ENCODE results near the gene RPUSD4.

GRCh38 chr11:126175393-126175792 lies 36.1 kb downstream of the RPUSD4 start:
- TF ChIP-seq, protein P1, sequence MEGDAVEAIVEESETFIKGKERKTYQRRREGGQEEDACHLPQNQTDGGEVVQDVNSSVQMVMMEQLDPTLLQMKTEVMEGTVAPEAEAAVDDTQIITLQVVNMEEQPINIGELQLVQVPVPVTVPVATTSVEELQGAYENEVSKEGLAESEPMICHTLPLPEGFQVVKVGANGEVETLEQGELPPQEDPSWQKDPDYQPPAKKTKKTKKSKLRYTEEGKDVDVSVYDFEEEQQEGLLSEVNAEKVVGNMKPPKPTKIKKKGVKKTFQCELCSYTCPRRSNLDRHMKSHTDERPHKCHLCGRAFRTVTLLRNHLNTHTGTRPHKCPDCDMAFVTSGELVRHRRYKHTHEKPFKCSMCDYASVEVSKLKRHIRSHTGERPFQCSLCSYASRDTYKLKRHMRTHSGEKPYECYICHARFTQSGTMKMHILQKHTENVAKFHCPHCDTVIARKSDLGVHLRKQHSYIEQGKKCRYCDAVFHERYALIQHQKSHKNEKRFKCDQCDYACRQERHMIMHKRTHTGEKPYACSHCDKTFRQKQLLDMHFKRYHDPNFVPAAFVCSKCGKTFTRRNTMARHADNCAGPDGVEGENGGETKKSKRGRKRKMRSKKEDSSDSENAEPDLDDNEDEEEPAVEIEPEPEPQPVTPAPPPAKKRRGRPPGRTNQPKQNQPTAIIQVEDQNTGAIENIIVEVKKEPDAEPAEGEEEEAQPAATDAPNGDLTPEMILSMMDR (IDR thresholded peaks at IDR 0.05 in 4 of 5, conservative IDR thresholded peaks at IDR 0.05 in 1 of 5), result no peak
- no peak for TF ChIP-seq POLR2A (IDR thresholded peaks at IDR 0.05)

Data from gastrocnemius medialis (tissue), 4 donors.